GM03348 (cell line): ENCODE data around the gene MYOF.
"Not testable (repeated sequence)": the region's sequence is repeated elsewhere in the genome, so short reads cannot be mapped to it uniquely, and the experiment has no call there.

ENCODE experiments used
- DNase-seq: peaks from one replicate; pipeline ENCODE4 v3.0.0; 2012; ENCODE audit warnings: low spot score

The MYOF gene

GRCh38 chr10:93390306-93391090, 91.6 kb downstream of the MYOF start:
- DNase-seq: peak; percentile 25

- peak; percentile 60 for DNase-seq
These were observed 95.3 kb downstream of the MYOF start for GRCh38 chr10:93386631-93387369.

GRCh38 chr10:93385345-93385744, 96.8 kb downstream of the MYOF start:
- DNase-seq: no peak

- DNase-seq: no peak
These were observed 98.1 kb downstream of the MYOF start for GRCh38 chr10:93384006-93384405.

- DNase-seq: peak; percentile 92
These were observed 98.6 kb downstream of the MYOF start for GRCh38 chr10:93383562-93383981.

DNA sequence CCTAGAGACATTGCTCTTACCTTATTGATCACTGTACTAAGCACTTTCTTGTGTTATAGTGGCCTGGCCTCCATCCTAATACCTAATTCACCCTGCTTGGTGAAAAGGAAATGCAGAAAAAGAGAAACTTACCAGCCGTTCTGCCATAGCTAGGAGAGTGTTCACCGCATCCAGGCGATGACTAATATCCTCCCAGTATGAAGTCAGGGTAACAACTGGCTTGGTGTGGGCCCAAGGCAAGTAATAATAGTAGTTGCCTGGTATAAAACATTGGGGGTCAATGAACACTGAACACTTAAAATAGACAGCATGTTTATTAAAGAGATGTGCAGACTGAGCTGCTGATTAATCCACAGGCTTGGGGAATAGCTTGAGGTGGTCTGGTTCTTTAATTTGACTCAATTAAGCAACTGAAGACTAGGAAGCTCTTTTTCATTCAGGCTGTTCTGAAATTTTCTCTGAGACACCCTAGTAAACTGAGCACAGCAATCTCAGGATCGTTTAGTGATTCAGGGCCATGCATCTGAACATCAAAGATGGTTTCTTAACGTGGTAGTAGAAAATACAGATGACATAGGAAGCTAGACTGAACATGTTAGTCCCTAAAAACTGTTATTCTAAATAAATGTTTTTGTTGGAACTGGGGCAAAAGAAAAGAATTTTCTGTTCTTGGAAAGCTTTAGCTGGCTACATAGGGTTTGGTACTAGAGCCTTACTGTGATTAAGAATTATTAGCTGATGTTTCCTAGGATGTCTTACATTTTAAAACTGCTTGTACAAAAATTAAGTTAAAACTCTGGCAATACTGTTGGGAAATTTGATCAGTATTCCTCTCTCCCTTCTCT, 102.2 kb downstream of the MYOF start:
- peak; percentile 70 for DNase-seq

GRCh38 chr10:93378997-93379730, 103.0 kb downstream of the MYOF start:
- peak; percentile 11 for DNase-seq

DNA sequence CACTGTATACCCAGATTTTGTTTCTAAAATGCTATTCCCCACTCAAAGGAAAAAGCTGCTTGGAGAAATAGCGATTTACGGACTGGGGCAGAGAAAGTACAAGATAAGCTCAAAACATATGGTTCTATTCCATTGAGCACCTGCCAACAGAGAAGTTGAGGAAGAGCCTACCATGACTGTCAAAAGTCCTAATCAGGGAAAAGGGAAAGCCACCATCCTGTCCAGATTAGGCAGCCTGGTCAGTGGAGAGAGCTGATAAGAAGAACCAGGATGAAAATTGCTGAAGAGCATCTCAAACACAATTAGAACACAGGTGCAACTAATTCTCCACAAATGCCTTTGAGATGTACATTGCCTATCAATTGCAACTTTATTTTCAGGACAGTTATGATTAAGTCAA, 104.1 kb downstream of the MYOF start:
- no peak for DNase-seq

GRCh38 chr10:93376372-93377293, 105.5 kb downstream of the MYOF start:
- peak; percentile 80 for DNase-seq

DNA sequence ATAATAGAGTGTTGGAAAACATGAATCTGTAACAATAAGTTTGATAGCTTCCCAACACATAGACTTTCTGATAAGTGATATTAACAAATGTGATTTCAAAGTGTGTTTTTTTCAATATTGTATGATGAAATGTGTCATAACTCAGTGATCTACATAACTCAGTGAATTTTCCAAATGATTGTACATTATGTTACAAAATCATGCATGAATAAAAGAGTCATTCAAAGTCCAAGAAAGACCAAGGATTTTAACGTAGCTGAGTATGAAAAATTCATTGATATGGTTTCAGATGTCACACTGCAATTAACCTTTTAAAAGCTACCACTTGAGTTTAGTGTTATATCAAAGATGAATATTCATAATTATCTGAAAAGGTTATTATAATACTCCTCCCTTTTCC, 111.2 kb downstream of the MYOF start:
- DNase-seq: no peak

GRCh38 chr10:93369588-93370164, 112.5 kb downstream of the MYOF start:
- no peak for DNase-seq

- DNase-seq: peak; percentile 17
These were observed 113.9 kb downstream of the MYOF start for GRCh38 chr10:93368210-93368609.

DNA sequence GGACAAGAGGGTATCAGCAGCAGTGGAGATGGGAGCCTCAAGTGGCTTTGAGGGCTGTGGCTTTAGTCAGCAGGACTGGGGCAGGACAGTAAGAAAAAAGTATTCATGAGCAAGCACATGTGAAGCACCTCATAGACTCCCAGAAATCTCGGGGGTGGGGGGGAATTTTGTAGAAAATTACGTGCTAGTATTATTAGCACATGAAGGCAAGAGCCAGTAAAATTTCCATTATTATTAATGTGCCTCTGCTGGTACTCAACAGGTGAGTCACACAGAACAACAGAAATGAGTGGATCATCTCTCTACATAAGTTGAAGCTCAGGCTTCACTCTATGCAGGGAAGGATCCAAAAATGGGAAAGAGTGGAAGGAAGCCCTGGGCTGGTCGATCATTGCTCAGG, 114.5 kb downstream of the MYOF start:
- DNase-seq: no peak

DNA sequence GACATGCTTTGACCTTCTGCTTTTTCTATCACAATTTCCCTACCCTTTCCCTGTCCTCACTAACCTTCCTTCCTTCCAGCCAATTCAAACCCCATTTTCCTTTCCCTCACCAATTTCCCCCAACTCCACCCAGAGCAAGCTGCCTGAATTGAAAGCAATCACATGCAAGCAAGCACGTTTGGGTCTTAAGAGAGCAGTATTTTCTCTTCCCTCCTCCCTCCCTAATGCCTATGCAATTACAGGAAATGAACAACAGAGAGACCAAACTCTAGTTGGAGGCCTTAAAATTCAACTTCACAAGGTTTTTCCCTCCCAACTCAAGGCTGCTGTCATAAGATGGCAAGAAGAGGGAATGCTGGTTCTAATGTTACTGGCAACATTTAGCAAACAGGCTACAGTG, 117.2 kb downstream of the MYOF start:
- DNase-seq: no peak

GRCh38 chr10:93363891-93364648, 118.1 kb downstream of the MYOF start:
- no peak for DNase-seq

DNA sequence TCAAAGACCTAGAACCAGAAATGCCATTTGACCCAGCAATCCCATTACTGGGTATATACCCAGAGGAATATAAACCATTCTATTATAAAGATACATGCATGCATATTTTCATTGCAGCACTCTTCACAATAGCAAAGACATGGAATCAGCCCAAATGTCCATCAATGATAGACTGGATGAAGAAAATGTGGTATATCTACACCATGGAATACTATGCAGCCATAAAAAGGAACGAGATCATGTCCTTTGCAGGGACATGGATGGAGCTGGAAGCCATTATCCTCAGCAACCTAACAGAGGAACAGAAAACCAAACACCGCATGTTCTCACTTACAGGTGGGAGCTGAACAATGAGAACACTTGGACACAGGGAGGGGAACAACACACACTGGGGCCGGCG, 123.7 kb downstream of the MYOF start:
- not testable (repeated sequence) for DNase-seq

- peak; percentile 45 for DNase-seq
These were observed 124.5 kb downstream of the MYOF start for GRCh38 chr10:93357680-93358079.

DNA sequence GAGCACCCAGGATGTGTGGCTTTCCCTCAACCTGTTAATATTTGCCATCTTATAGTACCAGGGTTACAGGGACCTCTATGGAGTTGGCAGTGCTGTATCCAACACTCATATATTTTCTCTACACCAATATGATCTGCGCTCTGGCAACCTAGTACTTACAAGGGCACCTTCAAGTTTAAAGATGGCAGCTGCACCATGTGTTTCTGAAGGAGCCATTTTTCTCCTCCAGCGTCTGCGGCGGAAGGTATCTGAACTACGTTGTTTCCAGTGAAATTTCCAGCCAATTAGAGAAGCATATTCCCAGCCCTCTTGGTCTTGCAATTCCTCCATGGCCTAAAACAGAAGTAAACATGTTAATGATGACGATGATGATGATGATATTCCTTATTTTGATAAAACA, 125.6 kb downstream of the MYOF start:
- no peak for DNase-seq

DNA sequence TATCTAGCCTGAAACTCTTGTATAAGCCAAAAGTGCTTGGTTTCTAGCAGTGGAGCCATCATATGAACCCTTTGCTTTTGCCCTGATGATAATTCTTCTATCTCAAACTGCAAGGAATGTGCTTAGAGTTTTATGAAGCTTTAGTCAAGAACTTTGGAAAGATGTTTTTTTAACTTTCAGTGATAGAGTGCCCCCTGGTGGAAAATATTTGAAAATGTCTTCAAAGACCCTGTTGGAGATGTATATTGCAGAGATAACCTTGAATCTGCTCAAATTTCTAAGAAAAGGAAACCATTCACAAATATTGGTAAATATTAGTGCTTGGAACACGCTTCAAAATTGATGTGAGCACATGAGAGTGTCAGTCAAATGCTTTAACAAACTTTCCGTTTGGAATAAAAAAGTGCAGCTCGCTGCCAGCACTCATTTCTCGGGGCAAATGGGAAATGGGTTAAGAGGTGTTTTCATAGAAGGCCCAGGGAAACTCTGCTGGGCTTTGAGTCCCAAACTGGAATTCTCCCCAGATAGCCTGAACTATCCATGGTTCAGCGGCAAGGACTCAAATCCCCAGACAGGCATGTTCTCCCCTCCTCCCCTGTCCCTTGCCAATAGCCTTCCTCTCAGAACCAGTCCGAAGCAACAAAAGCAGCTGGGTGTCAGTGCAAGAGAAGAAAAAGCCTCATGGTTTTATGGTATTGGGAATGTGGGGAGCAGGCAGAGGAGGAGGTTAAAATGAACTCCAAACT, 129.3 kb downstream of the MYOF start:
- peak; percentile 68 for DNase-seq
